K562 (cell line): ENCODE measurements around the gene FAM20B. TPM values are rescaled to one million over a fixed set of nuclear protein-coding genes. Genes with fewer than 3 reads are reported as not detected.

Experiments used
- ATAC-seq: fragments of 200-7000 bp; cut with Tn5 transposase; 3 replicates; pipeline ENCODE4 v1.9.1; 2020; ENCODE audit warnings: moderate library complexity
- BruUV-seq: library from RNA; stranded (reverse); fragments of 400-500 nt; replicated peaks from 2 replicates; lab custom pipeline; 2021; lab: Mats Ljungman, UMichigan
- CTCF ChIA-PET: fragments of 300-600 bp; formaldehyde crosslinking; extraction: SDS; loops from one replicate; lab custom pipeline; 2021; ENCODE audit warnings: low intra/inter-chr PET ratio; lab: Yijun Ruan, JAX
- POLR2A ChIA-PET: fragments of 300-600, 350-650 bp; sonication (Branson Sonifier 250); formaldehyde crosslinking; extraction: SDS; loops from one replicate; lab custom pipeline; 2021; ENCODE audit warnings: antibody characterized with exemption, inconsistent platforms; lab: Yijun Ruan, JAX
- DNase-seq, 4 experiments: peaks; one replicate each; pipeline versions ENCODE4 v3.0.0 to v3.0.0-alpha.2; 2011 to 2018; ENCODE audit warnings: low spot score in 3 of 4, mixed read lengths in 3 of 4; ENCODE audit errors: extremely low read depth in 1 of 4
- FAIRE-seq: peaks from 2 replicates; lab custom pipeline; 2011; peaks lifted over from hg19 to GRCh38; lab: Jason Lieb, UNC
- H2AFZ ChIP-seq: 2 replicates; pipeline ENCODE4 v1.6.0; 2011; ENCODE audit warnings: low read depth, low read length, control low read depth, inconsistent platforms
- H3K27ac ChIP-seq: fragments of 200-600 bp; 3 replicates; pipeline ENCODE4 v1.8.0; 2011; ENCODE audit warnings: low read depth, mild to moderate bottlenecking, control low read depth, inconsistent platforms, low read length, moderate library complexity, mixed read lengths; ENCODE audit errors: extremely low read depth
- H3K27me3 ChIP-seq, 2 experiments: fragments of 300-600 bp in 1 of 2; 2 replicates in 1 of 2; 3 replicates in 1 of 2; pipeline versions ENCODE4 v1.6.0 to v1.8.0; 2011; ENCODE audit warnings: inconsistent platforms in 2 of 2, low read length in 2 of 2, mild to moderate bottlenecking in 1 of 2, mixed read lengths in 1 of 2, moderate library complexity in 1 of 2; ENCODE audit not compliant: control insufficient read depth in 2 of 2, insufficient read depth in 2 of 2
- H3K36me3 ChIP-seq: fragments of 300-600 bp; 3 replicates; pipeline ENCODE4 v1.8.0; 2011; ENCODE audit warnings: mild to moderate bottlenecking, low read length, inconsistent platforms; ENCODE audit not compliant: control insufficient read depth, insufficient read depth
- H3K4me1 ChIP-seq, 2 experiments: fragments of 200-600 bp in 1 of 2; replicated peaks in 1 of 2; 2 replicates in 1 of 2; 3 replicates in 1 of 2; pipeline versions ENCODE4 v1.5.1 to v1.8.0; 2011; ENCODE audit warnings: inconsistent platforms in 2 of 2, low read length in 2 of 2, mild to moderate bottlenecking in 1 of 2, mixed read lengths in 1 of 2, moderate library complexity in 1 of 2; ENCODE audit not compliant: control insufficient read depth in 2 of 2, insufficient read depth in 2 of 2
- H3K4me2 ChIP-seq: 2 replicates; pipeline ENCODE4 v1.6.1; 2011; ENCODE audit warnings: low read length, control low read depth, inconsistent platforms, mixed read lengths; ENCODE audit not compliant: insufficient read depth
- H3K4me3 ChIP-seq: fragments of 200-600 bp; sonication (generic), shearing (Covaris generic); 2 replicates; pipeline ENCODE4 v1.5.1; 2016; ENCODE audit warnings: control low read depth, inconsistent platforms
- H3K79me2 ChIP-seq: fragments of 200-600 bp; 3 replicates; pipeline ENCODE4 v1.8.0; 2011; ENCODE audit warnings: low read length, inconsistent platforms; ENCODE audit not compliant: control insufficient read depth, insufficient read depth
- H3K9ac ChIP-seq, 2 experiments: 2 replicates each; pipeline versions ENCODE4 v1.6.0 to v1.6.1; 2011; ENCODE audit warnings: low read depth in 2 of 2, low read length in 2 of 2, control low read depth in 1 of 2, inconsistent platforms in 1 of 2, mild to moderate bottlenecking in 1 of 2, mixed read lengths in 1 of 2; ENCODE audit not compliant: insufficient read depth in 1 of 2
- H3K9me1 ChIP-seq: one replicate; pipeline ENCODE4 v1.6.0; 2011; ENCODE audit warnings: inconsistent platforms, mild to moderate bottlenecking, low read length, moderate library complexity; ENCODE audit not compliant: control insufficient read depth, insufficient read depth
- H3K9me3 ChIP-seq: replicated peaks from 2 replicates; pipeline ENCODE4 v1.5.1; 2011; ENCODE audit warnings: low read depth, low read length, inconsistent platforms; ENCODE audit not compliant: control insufficient read depth, insufficient read depth
- H4K20me1 ChIP-seq: replicated peaks from 2 replicates; pipeline ENCODE4 v1.6.1; 2011; ENCODE audit warnings: low read length, inconsistent platforms, mixed read lengths; ENCODE audit not compliant: control insufficient read depth, insufficient read depth
- ADNP ChIP-seq: fragments of 200-800 bp; sonication (Bioruptor generic); IDR thresholded peaks from 2 replicates; pipeline ENCODE4 v1.6.1; 2016; ENCODE audit warnings: missing genetic modification characterization, missing compliant biosample characterization
- DNMT1 ChIP-seq: fragments of 450-650 bp; IDR thresholded peaks from 2 replicates; pipeline ENCODE4 v1.6.1; 2016; ENCODE audit warnings: antibody characterized with exemption, mild to moderate bottlenecking
- ESRRA ChIP-seq: fragments of 450-650 bp; IDR thresholded peaks from 2 replicates; pipeline ENCODE4 v1.6.1; 2014; ENCODE audit warnings: low read depth, mild to moderate bottlenecking, moderate library complexity, borderline replicate concordance
- NCOA6 ChIP-seq: fragments of 450-650 bp; IDR thresholded peaks from 2 replicates; pipeline ENCODE4 v1.6.1; 2017; ENCODE audit warnings: mild to moderate bottlenecking
- NKRF ChIP-seq: fragments of 450-650 bp; IDR thresholded peaks from 2 replicates; pipeline ENCODE4 v1.6.1; 2016; ENCODE audit warnings: borderline replicate concordance
- PTTG1 ChIP-seq: fragments of 450-650 bp; IDR thresholded peaks from 2 replicates; pipeline ENCODE4 v1.6.1; 2016; ENCODE audit warnings: low read depth, mild to moderate bottlenecking, missing genetic modification characterization, missing compliant biosample characterization
- RBM17 ChIP-seq: fragments of 200-400 bp; formaldehyde crosslinking; IDR thresholded peaks from 2 replicates; pipeline ENCODE4 v1.6.1; 2017; ENCODE audit warnings: low read depth, mild to moderate bottlenecking, low read length, borderline replicate concordance
- TOE1 ChIP-seq, 2 experiments: fragments of 450-650 bp in 1 of 2; sonication (generic) in 1 of 2; formaldehyde crosslinking in 1 of 2; IDR thresholded peaks; 2 replicates each; pipeline versions ENCODE4 v1.7.1 to v1.8.0; 2016 to 2022; ENCODE audit warnings: borderline replicate concordance in 2 of 2, mild to moderate bottlenecking in 2 of 2, antibody characterized with exemption in 1 of 2, inconsistent platforms in 1 of 2, low read depth in 1 of 2, missing genetic modification reagents in 1 of 2, moderate library complexity in 1 of 2
- WHSC1 ChIP-seq: IDR thresholded peaks from one replicate; pipeline ENCODE4 v1.6.1; 2012; ENCODE audit warnings: low read length, control low read depth, inconsistent platforms
- ZKSCAN1 ChIP-seq: fragments of 150-350 bp; IDR thresholded peaks from 2 replicates; pipeline ENCODE4 v1.6.1; 2016; ENCODE audit warnings: low read depth, low read length
- ZNF133 ChIP-seq: fragments of 250-450 bp; sonication (Bioruptor Pico); IDR thresholded peaks from 2 replicates; pipeline ENCODE4 v1.4.0; 2020; ENCODE audit warnings: mild to moderate bottlenecking
- ZNF274 ChIP-seq: IDR thresholded peaks from 2 replicates; pipeline ENCODE4 v1.6.1; 2011; ENCODE audit warnings: low read depth, mild to moderate bottlenecking, low read length, moderate library complexity, borderline replicate concordance
- ZNF431 ChIP-seq: sonication (generic); formaldehyde crosslinking; IDR thresholded peaks from 2 replicates; pipeline ENCODE4 v1.8.0; 2022; ENCODE audit warnings: mild to moderate bottlenecking, missing genetic modification reagents
- ZNF695 ChIP-seq: fragments of 450-650 bp; formaldehyde crosslinking; IDR thresholded peaks from 2 replicates; pipeline ENCODE4 v1.4.0; 2020; ENCODE audit warnings: mild to moderate bottlenecking, moderate library complexity
- WGBS: fragments of 100-300 bp; shearing (Covaris generic); methylation state at CpG from one replicate; pipeline ENCODE4 v1.1.6; 2016; ENCODE audit warnings: low coverage, mixed read lengths; ENCODE audit not compliant: insufficient coverage; ENCODE audit errors: missing lambda C conversion rate; 5-methylcytosine and 5-hydroxymethylcytosine counted together
- in situ Hi-C: fragments of 300-500 bp; cut with MboI; formaldehyde crosslinking; loops from 4 replicates; pipeline ENCODE4 v1.15.0; 2018; ENCODE audit warnings: inconsistent platforms, mixed read lengths
- intact Hi-C: fragments of 100-400 bp; cut with micrococcal nuclease; formaldehyde crosslinking; loops from 2 replicates; pipeline ENCODE4 v1.14.2; 2022
- polyA plus RNA-seq, 8 experiments: library from polyadenylated mRNA; depleted of rRNA in 4 of 8; stranded (reverse) in 5 of 8; unstranded in 3 of 8; fragments of >200 nt; fragmentation: Nextera tagmentation in 2 of 8; fragmentation: Illumina TruSeq in 1 of 8; extraction: Ambion mirVana in 2 of 8; extraction: Trizol in 1 of 8; gene quantifications; 2 replicates each; pipeline versions ENCODE4 v1.2.1 to v1.2.3, GENCODE V29; 2011 to 2014; ENCODE audit warnings: inconsistent platforms in 1 of 8, missing spikeins in 1 of 8
- total RNA-seq, 7 experiments: library from RNA; depleted of rRNA in 6 of 7; stranded (reverse); fragments of >200 nt in 6 of 7; fragmentation: Illumina TruSeq in 2 of 7; extraction: Trizol in 2 of 7; gene quantifications; 2 replicates each; pipeline versions ENCODE4 v1.2.1 to v1.2.3, GENCODE V29; 2011 to 2021; ENCODE audit warnings: low replicate concordance in 1 of 7
- TF ChIP-seq, protein P1 (sequence below): fragments of 250-450 bp; sonication (Bioruptor Pico); IDR thresholded peaks from 2 replicates; pipeline ENCODE4 v1.5.0; 2021
- TF ChIP-seq, protein P2 (sequence below): fragments of 250-450 bp; sonication (Bioruptor Pico); IDR thresholded peaks from 2 replicates; pipeline ENCODE4 v1.5.1; 2021; ENCODE audit warnings: mild to moderate bottlenecking

The FAM20B gene
- total and polyA plus RNA-seq, 9 of the 15 experiments (the other 6 are each of a cell fraction or from before 2014, with no cell fraction given) = 7.2 to 67.5 (median 42.9) TPM

GRCh38 chr1:179101566-179101965, 75.9 kb downstream of the FAM20B start:
- no peaks in the 10 kb centered on the region for H4K20me1 ChIP-seq
- H3K79me2 ChIP-seq = no peaks in the 10 kb centered on the region
- POLR2A ChIA-PET = interaction anchor here (0.7 to 1.5 kb wide), 5 partner anchors 13 to 84 kb away, joined by 3 to 6 read pairs (median 4); partner anchors contain the start of gene TOR3A

GRCh38 chr1:179103999-179104398, 78.3 kb downstream of the FAM20B start:
- H3K9ac ChIP-seq = no peak overlapping the region
- intact Hi-C loops = loop anchor here (5.0 kb wide), 1 partner anchor 88 kb away; no protein-coding TSS in a partner anchor
- no peaks in the 10 kb centered on the region for H3K9me1 ChIP-seq
- DNase-seq (no peak), ATAC-seq (no peak), FAIRE-seq (no peak)
- 100% methylated on average over 1 of the region's 1 CpG for WGBS
- H3K9me3 ChIP-seq = no peaks in the 10 kb centered on the region
- no peak overlapping the region for H2AFZ ChIP-seq
- POLR2A ChIA-PET = no interaction called here
- no peak overlapping the region for H3K4me2 ChIP-seq
- no peaks in the 10 kb centered on the region for H4K20me1 ChIP-seq
- no peaks in the 10 kb centered on the region for H3K79me2 ChIP-seq
- no peak overlapping the region for H3K27ac ChIP-seq
- BruUV-seq = no TSS peak
- no peaks in the 10 kb centered on the region for H3K27me3 ChIP-seq
- no peak overlapping the region for H3K4me3 ChIP-seq
- in situ Hi-C loops = no loop called here
- peaks cover 29% of the 10 kb centered on the region for H3K36me3 ChIP-seq
- CTCF ChIA-PET = no interaction called here
- no peaks in the 10 kb centered on the region for H3K4me1 ChIP-seq
- TF ChIP-seq RBM17 = no peak
- TF ChIP-seq, protein P1, sequence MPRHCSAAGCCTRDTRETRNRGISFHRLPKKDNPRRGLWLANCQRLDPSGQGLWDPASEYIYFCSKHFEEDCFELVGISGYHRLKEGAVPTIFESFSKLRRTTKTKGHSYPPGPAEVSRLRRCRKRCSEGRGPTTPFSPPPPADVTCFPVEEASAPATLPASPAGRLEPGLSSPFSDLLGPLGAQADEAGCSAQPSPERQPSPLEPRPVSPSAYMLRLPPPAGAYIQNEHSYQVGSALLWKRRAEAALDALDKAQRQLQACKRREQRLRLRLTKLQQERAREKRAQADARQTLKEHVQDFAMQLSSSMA = no peak
- TF ChIP-seq TOE1 (IDR thresholded peaks at IDR 0.05; ENCODE audit: borderline replicate concordance) = no peak
- no peak for TF ChIP-seq TOE1 (CRISPR knock-in tag; IDR thresholded peaks at IDR 0.05; ENCODE audit: borderline replicate concordance, low read depth)
- no peak for TF ChIP-seq NKRF
- TF ChIP-seq, protein P2, sequence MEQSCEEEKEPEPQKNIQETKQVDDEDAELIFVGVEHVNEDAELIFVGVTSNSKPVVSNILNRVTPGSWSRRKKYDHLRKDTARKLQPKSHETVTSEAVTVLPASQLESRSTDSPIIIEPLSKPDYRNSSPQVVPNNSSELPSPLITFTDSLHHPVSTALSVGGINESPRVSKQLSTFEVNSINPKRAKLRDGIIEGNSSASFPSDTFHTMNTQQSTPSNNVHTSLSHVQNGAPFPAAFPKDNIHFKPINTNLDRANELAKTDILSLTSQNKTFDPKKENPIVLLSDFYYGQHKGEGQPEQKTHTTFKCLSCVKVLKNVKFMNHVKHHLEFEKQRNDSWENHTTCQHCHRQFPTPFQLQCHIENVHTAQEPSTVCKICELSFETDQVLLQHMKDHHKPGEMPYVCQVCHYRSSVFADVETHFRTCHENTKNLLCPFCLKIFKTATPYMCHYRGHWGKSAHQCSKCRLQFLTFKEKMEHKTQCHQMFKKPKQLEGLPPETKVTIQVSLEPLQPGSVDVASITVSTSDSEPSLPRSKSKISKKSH (CRISPR knock-in tag) = no peak
- TF ChIP-seq ZNF695 = no peak

More at GRCh38 chr1:179101566-179101965, 75.9 kb downstream of the FAM20B start:
- WGBS = 91% methylated on average over 4 of the region's 4 CpGs
- Histone ChIP-seq H3K4me3 (no peak overlapping the region), H3K4me1 (no peaks in the 10 kb centered on the region), H3K9me3 (no peaks in the 10 kb centered on the region), H3K27me3 (no peaks in the 10 kb centered on the region), H3K9ac (no peak overlapping the region), H2AFZ (no peak overlapping the region), H3K4me2 (no peak overlapping the region), H3K36me3 (peaks cover 21% of the 10 kb centered on the region; the same call in 2 of the 3 replicates), H3K27ac (no peak overlapping the region), H3K9me1 (no peaks in the 10 kb centered on the region)
- CTCF ChIA-PET = no interaction called here
- no peak for TF ChIP-seq NCOA6
- no peak for TF ChIP-seq ZNF133 (CRISPR knock-in tag)
- no peak for TF ChIP-seq DNMT1
- no peak for TF ChIP-seq ADNP (tag)
- TF ChIP-seq ZKSCAN1 = no peak
- TF ChIP-seq PTTG1 = no peak
- TF ChIP-seq WHSC1 = no peak
- TF ChIP-seq ZNF431 (CRISPR knock-in tag) = no peak
- no peak for TF ChIP-seq ZNF274
- TF ChIP-seq ESRRA = no peak
- in situ Hi-C loops (no loop called here), intact Hi-C loops (loop anchor here (5.0 kb wide), 1 partner anchor 91 kb away; no protein-coding TSS in a partner anchor)
- no peak for ATAC-seq
- no peak for DNase-seq
- FAIRE-seq = no peak
- BruUV-seq = no TSS peak
